Erythroblast (primary cell): ENCODE data around the gene DENND2A.
A peak's percentile ranks its signal among the peaks of the same experiment; 100 is the strongest.
"Not testable (repeated sequence)": the region's sequence is repeated elsewhere in the genome, so short reads cannot be mapped to it uniquely, and the experiment has no call there.

Source experiments
- DNase-seq, 2 experiments: peaks; one replicate each; lab custom pipeline; 2025; lab: John Stamatoyannopoulos, UW
- GATA1 ChIP-seq: IDR thresholded peaks from 2 replicates; pipeline ENCODE4 v1.6.1; 2011; ENCODE audit warnings: low read depth, mild to moderate bottlenecking, control low read depth, low read length, moderate library complexity
- POLR2A ChIP-seq: IDR thresholded peaks from 2 replicates; pipeline ENCODE4 v1.6.1; 2011; ENCODE audit warnings: mild to moderate bottlenecking, low read length

The DENND2A gene

GRCh38 chr7:140645166-140645900 lies 4.7 kb upstream of the DENND2A start:
- no peak for TF ChIP-seq GATA1
- no peak for TF ChIP-seq POLR2A
- peak; percentile 26 to 45 for DNase-seq

- DNase-seq = not testable (repeated sequence)
Observed at GRCh38 chr7:140644761-140645160, 4.1 kb upstream of the DENND2A start.

DNA sequence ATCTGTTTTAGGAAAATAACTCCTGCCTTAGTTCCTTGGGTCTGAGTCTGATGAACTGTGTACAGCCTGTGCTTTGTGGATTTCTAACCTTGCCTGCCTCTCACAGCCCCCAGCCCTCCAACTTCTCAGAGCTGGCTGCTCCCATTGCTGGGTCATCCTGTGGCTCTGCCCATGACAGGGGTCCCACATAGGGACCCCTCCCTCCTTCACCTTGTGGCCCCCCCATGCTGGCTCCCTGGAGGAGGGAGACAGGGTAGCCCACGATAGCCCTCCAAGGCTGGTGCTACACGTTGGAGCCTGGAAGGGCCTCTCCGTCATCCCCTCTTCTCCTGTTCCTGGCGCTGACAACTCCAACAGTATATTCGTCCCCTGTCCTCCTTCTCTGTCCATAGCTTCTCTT lies 2.8 kb upstream of the DENND2A start:
- TF ChIP-seq GATA1 = no peak
- TF ChIP-seq POLR2A = no peak
- no peak for DNase-seq

DNA sequence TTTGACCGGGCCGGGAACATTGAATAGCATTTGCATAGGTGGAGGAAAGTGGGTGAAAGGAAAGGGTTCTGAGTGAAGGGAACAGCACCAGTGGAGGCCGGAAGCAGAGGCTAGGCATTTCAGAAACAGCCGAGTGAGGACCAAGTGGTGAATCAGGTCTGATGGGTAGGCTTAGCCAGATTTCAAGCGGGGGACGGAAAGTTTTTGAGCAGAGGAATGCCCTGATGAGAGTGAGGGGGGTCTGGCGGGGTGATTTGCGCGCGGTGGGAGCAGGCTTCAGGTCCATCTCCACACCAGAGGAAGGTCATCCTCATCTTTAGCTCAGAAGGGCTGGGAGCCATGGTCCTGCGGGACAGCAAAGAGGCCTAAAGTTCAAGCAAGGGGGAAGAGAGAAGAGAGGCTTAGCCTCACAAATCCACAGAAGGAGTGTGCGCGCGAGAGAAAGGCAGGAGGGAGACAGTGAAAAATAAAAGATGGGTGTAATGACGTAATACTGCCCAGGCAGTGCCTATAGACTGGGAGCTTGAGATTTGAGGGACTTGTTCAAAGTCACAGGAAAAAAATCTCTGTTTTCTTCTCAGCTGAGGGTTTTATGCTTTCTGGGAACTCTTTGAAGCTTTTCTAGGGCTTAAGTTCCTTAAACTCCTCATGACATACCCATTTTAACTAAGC lies 1.0 kb upstream of the DENND2A start:
- no peak for DNase-seq
- TF ChIP-seq POLR2A (no peak), GATA1 (no peak)

DNA sequence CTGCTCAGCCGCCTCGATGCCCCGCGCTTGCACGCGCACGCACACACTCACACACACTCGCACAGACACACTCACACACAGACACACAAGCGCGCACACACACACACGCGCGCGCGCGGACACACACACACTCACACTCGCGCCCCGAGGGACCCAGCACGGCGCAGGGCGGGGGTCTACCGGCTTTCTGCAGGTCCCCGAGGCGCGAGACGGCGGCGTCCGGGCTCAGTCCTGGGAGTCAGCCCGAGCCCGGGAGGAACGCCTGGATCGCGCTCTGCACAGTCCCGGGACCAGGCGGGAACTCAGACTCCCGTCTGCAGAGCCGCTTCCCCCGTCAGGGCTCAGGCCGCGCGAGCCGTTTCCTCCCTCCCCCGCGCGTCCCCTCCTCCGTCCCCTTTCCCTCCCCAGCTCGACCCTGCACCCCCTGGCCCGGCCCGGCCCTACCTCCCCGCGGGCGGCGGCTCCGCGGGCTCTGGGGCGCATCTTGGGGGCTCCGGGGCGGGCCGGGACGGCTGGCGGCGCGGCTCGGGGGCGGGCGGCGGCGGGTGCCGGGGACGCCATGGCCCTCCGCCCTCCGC lies 464 bp downstream of the DENND2A start:
- TF ChIP-seq POLR2A = no peak
- TF ChIP-seq GATA1 = no peak
- DNase-seq = no peak

- no peak for DNase-seq
- no peak for TF ChIP-seq POLR2A
- TF ChIP-seq GATA1 = no peak
Observed at GRCh38 chr7:140639366-140640053, 1.1 kb downstream of the DENND2A start.

GRCh38 chr7:140638173-140638791 lies 2.3 kb downstream of the DENND2A start:
- DNase-seq = no peak
- TF ChIP-seq GATA1 = no peak
- TF ChIP-seq POLR2A = no peak

DNA sequence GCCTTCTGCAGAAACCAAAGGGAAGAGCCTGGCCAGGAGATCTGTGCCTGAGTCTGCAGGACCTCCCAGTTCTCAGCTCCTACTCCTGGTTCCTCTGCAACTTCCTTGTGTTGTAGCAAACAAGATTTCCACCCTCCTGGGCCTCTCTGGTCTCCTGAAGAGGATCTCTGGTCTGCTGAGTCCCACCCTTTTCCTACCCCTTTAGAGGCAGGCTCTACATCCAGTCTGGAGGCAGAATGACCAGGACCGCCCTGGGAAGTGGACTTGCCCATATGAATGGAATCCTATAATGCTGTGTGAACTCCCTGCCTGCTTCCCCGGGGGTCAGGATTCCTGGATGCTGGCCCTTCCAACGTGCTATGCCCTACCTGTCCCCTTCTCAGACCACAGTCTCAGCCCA lies 3.2 kb downstream of the DENND2A start:
- DNase-seq = no peak
- TF ChIP-seq GATA1 = no peak
- no peak for TF ChIP-seq POLR2A

DNA sequence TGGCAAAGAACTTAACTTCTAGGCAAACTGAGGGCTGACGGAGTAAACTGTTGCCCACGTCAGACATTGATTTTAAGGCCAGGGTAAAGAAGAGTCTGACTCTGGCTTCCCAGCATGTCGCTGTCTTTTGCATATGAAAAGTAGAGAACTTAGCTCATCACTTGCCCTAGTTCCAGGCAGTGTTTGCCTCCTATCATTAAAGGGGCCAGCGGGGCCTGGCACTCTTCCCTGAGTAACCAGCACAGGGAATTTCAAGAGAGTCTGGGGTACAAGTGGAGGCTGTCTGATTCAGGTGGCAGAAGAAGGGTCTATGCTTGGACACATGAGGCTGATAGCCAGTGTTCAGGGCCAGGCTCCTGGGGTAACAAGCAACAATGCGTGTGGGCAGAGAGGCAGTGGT lies 4.8 kb downstream of the DENND2A start:
- no peak for TF ChIP-seq GATA1
- TF ChIP-seq POLR2A = no peak
- no peak for DNase-seq

GRCh38 chr7:140635345-140635744 lies 5.3 kb downstream of the DENND2A start:
- DNase-seq = no peak
- TF ChIP-seq POLR2A (no peak), GATA1 (no peak)

DNA sequence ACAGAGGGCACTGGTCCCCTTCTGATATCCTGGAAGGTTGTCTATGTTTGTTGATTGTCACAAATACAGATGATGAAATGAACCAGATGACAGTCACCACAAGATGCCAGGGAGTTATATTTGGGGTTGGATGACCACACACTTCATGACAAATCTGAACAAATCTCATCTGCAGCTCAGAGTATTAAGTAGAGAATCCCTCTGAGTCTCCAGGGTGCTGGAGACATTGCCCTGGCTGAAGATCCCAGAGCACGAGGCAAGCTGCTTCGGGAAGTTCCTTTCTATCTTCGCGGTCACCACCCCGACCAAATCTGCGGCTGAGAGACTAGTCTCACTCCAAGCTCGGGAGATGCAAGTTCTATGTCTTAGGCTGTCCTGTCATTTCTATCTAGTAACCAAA lies 9.0 kb downstream of the DENND2A start:
- DNase-seq = no peak

GRCh38 chr7:140631021-140631420 lies 9.6 kb downstream of the DENND2A start:
- DNase-seq = no peak
- TF ChIP-seq POLR2A (no peak), GATA1 (no peak)

More for the DNA sequence above, 9.0 kb downstream of the DENND2A start:
- no peak for TF ChIP-seq POLR2A
- no peak for TF ChIP-seq GATA1
